ENCODE results near the gene GRXCR1.

GRXCR1 gene

GRCh38 chr4:42871261-42871660 lies 21.3 kb upstream of the GRXCR1 start:
- TF ChIP-seq, protein P1, sequence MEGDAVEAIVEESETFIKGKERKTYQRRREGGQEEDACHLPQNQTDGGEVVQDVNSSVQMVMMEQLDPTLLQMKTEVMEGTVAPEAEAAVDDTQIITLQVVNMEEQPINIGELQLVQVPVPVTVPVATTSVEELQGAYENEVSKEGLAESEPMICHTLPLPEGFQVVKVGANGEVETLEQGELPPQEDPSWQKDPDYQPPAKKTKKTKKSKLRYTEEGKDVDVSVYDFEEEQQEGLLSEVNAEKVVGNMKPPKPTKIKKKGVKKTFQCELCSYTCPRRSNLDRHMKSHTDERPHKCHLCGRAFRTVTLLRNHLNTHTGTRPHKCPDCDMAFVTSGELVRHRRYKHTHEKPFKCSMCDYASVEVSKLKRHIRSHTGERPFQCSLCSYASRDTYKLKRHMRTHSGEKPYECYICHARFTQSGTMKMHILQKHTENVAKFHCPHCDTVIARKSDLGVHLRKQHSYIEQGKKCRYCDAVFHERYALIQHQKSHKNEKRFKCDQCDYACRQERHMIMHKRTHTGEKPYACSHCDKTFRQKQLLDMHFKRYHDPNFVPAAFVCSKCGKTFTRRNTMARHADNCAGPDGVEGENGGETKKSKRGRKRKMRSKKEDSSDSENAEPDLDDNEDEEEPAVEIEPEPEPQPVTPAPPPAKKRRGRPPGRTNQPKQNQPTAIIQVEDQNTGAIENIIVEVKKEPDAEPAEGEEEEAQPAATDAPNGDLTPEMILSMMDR (IDR thresholded peaks at IDR 0.05; ENCODE audit: control insufficient read depth, insufficient read depth, low read depth, low read length, missing control alignments), result no peak
- H3K4me3 ChIP-seq (ENCODE audit: control insufficient read depth, low read depth, low read length), result no peak overlapping the region
- no peak for DNase-seq (ENCODE audit: low read depth)

GRCh38 chr4:42871671-42872290 lies 20.7 kb upstream of the GRXCR1 start:
- no peak for DNase-seq (ENCODE audit: low read depth)
- TF ChIP-seq, protein P1 (IDR thresholded peaks at IDR 0.05; ENCODE audit: control insufficient read depth, insufficient read depth, low read depth, low read length, missing control alignments), result no peak
- no peak overlapping the region for H3K4me3 ChIP-seq (ENCODE audit: control insufficient read depth, low read depth, low read length)

GRCh38 chr4:42878863-42879262 lies 13.7 kb upstream of the GRXCR1 start:
- no peak for DNase-seq (ENCODE audit: low read depth)
- TF ChIP-seq, protein P1 (IDR thresholded peaks at IDR 0.05; ENCODE audit: control insufficient read depth, insufficient read depth, low read depth, low read length, missing control alignments), result no peak
- H3K4me3 ChIP-seq (ENCODE audit: control insufficient read depth, low read depth, low read length), result no peak overlapping the region

DNA sequence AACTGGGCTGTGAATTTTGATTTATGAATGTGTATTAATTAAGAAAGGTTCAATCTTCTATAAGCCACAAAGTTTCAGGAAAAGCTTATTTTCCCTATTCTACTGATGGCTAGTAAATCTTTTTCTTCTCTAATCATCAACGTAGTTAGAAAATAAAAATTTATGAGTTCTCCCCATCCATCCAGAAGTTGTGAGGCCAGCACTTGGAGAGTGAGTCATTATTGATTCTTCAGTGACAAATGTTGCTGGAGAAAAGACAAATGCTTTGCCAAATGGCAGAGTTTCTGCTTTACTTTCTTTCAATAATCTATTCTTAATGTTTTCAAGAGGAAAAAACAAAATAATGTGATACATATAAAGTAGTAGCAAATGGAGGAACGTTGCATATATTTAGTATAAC lies 11.3 kb upstream of the GRXCR1 start:
- H3K4me3 ChIP-seq (ENCODE audit: control insufficient read depth, low read depth, low read length), result no peak overlapping the region
- TF ChIP-seq, protein P1 (IDR thresholded peaks at IDR 0.05; ENCODE audit: control insufficient read depth, insufficient read depth, low read depth, low read length, missing control alignments), result no peak
- no peak for DNase-seq (ENCODE audit: low read depth)

- DNase-seq (ENCODE audit: low read depth), result no peak
- TF ChIP-seq, protein P1 (IDR thresholded peaks at IDR 0.05; ENCODE audit: control insufficient read depth, insufficient read depth, low read depth, low read length, missing control alignments), result no peak
- H3K4me3 ChIP-seq (ENCODE audit: control insufficient read depth, low read depth, low read length), result no peak overlapping the region
Observed at GRCh38 chr4:42891644-42892043, 869 bp upstream of the GRXCR1 start.

- no peak for DNase-seq (ENCODE audit: low read depth)
- no peak overlapping the region for H3K4me3 ChIP-seq (ENCODE audit: control insufficient read depth, low read depth, low read length)
- TF ChIP-seq, protein P1 (IDR thresholded peaks at IDR 0.05; ENCODE audit: control insufficient read depth, insufficient read depth, low read depth, low read length, missing control alignments), result no peak
Observed at GRCh38 chr4:42895452-42895851, 2.9 kb downstream of the GRXCR1 start.

Data from AG09309 (cell line).